OCI-LY3 (cell line): ENCODE measurements around the gene CDH18.

ENCODE experiments used
- EZH2phosphoT487 ChIP-seq: fragments of 200-600 bp; shearing (Covaris generic); IDR thresholded peaks from 2 replicates; pipeline ENCODE4 v1.6.1; 2018; ENCODE audit warnings: antibody characterized with exemption, mixed run types, low read depth
- TF ChIP-seq, protein P1 (sequence below): fragments of 200-600, 300-600 bp; sonication (generic); IDR thresholded peaks from 2 replicates; pipeline ENCODE4 v1.5.1; 2014; ENCODE audit warnings: antibody characterized with exemption, low read length, low read depth

DNA sequence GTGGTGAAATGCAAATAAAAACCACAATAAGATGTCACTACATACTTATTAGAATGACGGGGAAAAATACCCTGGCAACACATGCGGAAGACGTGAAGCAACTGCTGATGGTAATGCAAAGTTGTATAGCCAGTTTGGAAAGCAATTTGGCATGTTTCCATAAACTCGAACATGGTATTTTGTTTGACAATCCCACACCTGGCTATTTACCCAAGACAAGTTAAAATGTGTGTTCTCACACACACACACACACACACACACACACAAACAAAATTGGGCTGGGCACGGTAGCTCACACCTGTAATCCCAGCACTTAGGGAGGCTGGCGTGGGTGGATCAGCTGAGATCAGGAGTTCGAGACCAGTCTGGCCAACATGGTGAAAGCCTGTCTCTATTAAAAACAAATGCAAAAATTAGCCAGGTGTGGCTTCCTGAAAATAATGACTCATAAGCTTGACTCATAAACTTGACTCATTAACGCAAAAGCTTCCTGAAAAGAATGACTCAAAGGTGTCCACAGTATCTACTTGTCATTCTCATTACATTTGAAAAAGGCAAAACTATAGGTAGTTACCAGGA lies 456.5 kb downstream of the CDH18 start:
- TF ChIP-seq, protein P1, sequence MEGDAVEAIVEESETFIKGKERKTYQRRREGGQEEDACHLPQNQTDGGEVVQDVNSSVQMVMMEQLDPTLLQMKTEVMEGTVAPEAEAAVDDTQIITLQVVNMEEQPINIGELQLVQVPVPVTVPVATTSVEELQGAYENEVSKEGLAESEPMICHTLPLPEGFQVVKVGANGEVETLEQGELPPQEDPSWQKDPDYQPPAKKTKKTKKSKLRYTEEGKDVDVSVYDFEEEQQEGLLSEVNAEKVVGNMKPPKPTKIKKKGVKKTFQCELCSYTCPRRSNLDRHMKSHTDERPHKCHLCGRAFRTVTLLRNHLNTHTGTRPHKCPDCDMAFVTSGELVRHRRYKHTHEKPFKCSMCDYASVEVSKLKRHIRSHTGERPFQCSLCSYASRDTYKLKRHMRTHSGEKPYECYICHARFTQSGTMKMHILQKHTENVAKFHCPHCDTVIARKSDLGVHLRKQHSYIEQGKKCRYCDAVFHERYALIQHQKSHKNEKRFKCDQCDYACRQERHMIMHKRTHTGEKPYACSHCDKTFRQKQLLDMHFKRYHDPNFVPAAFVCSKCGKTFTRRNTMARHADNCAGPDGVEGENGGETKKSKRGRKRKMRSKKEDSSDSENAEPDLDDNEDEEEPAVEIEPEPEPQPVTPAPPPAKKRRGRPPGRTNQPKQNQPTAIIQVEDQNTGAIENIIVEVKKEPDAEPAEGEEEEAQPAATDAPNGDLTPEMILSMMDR: no peak
- no peak for TF ChIP-seq EZH2phosphoT487
